Measurements from ENCODE around the gene DTHD1. TPM values are rescaled to one million over a fixed set of nuclear protein-coding genes. Genes with fewer than 3 reads are reported as not detected.

DTHD1 gene
- total RNA-seq, 1 donor from 2014 or later: not detected

DNA sequence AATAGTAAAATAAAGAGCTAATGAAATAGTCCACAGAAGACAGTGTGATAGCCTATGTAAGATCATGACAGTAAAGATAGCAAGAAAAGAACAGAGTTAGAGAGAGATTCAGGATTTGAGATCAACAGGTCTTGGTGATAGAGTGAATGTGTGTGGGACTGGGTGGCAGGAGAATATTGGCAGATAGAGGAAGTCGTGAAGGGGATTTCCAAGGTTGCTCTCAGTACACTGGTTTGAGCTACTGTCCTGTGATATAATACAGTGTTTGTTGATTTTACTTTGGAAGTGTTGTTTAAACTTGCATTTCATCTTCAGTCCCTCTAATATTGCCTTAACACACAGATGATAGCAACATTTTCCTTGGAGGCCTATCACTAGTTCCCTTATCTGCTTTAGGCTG is 44.1 kb downstream of the DTHD1 start:
- no peak overlapping the region for H3K27ac Mint-ChIP-seq (ENCODE audit: unreplicated experiment)
- H2AFZ ChIP-seq (ENCODE audit: low read depth, low read length): no peak overlapping the region

DNA sequence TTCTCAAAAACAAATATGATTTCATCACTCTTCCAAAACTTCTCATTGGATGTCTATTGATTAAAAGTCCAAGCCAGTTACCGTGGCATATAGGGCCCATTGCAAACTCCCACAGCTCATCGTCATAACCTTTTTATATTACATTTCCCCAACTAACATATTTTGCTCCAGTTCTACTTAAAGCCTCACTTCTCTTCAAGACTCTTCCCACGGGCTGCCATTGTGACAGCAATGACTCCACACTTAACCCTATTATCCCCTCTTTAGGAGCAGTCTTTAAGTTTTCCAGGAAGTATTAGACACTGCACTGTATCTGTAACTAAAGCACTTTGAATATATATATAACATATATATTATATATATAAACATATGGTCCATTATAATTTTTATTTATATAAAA is 44.5 kb downstream of the DTHD1 start:
- Histone ChIP-seq H2AFZ (ENCODE audit: low read depth, low read length) (no peak overlapping the region), H3K4me3 (ENCODE audit: insufficient read depth, low read depth, low read length) (no peak overlapping the region), H3K79me2 (ENCODE audit: insufficient read depth, low read length) (no peaks in the 10 kb centered on the region), H3K9ac (ENCODE audit: low read length) (no peak overlapping the region), H3K4me2 (ENCODE audit: low read length) (no peak overlapping the region), H3K27ac (ENCODE audit: low read depth, low read length) (no peak overlapping the region), H3K4me1 (ENCODE audit: insufficient read depth, low read length) (no peaks in the 10 kb centered on the region), H4K20me1 (ENCODE audit: insufficient read depth, low read length) (no peaks in the 10 kb centered on the region), H3K27me3 (ENCODE audit: insufficient read depth, low read length) (peaks cover 2% of the 10 kb centered on the region), H3K9me3 (ENCODE audit: insufficient read depth, low read depth, low read length) (no peaks in the 10 kb centered on the region), H3K36me3 (ENCODE audit: insufficient read depth, low read length) (no peaks in the 10 kb centered on the region)
- DNase-seq (ENCODE audit: low read depth) (no peak), FAIRE-seq (no peak)
- no peaks in the 10 kb centered on the region for H3K36me3 Mint-ChIP-seq (ENCODE audit: low read depth, unreplicated experiment)
- H3K4me1 Mint-ChIP-seq (ENCODE audit: low read depth, unreplicated experiment): no peaks in the 10 kb centered on the region
- no peaks in the 10 kb centered on the region for H3K27me3 Mint-ChIP-seq (ENCODE audit: low read depth, unreplicated experiment)
- H3K4me3 Mint-ChIP-seq (ENCODE audit: unreplicated experiment): no peak overlapping the region
- H3K9me3 Mint-ChIP-seq (ENCODE audit: unreplicated experiment): no peaks in the 10 kb centered on the region
- TF ChIP-seq, protein P1, sequence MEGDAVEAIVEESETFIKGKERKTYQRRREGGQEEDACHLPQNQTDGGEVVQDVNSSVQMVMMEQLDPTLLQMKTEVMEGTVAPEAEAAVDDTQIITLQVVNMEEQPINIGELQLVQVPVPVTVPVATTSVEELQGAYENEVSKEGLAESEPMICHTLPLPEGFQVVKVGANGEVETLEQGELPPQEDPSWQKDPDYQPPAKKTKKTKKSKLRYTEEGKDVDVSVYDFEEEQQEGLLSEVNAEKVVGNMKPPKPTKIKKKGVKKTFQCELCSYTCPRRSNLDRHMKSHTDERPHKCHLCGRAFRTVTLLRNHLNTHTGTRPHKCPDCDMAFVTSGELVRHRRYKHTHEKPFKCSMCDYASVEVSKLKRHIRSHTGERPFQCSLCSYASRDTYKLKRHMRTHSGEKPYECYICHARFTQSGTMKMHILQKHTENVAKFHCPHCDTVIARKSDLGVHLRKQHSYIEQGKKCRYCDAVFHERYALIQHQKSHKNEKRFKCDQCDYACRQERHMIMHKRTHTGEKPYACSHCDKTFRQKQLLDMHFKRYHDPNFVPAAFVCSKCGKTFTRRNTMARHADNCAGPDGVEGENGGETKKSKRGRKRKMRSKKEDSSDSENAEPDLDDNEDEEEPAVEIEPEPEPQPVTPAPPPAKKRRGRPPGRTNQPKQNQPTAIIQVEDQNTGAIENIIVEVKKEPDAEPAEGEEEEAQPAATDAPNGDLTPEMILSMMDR (IDR thresholded peaks at IDR 0.05; ENCODE audit: insufficient read depth, low read depth, low read length): no peak
- no peak for TF ChIP-seq EZH2 (IDR thresholded peaks at IDR 0.05; ENCODE audit: insufficient read depth, low read length)
- H3K27ac Mint-ChIP-seq (ENCODE audit: unreplicated experiment): no peak overlapping the region

More for the DNA sequence above, 44.1 kb downstream of the DTHD1 start:
- Mint-ChIP-seq H3K9me3 (ENCODE audit: unreplicated experiment) (no peaks in the 10 kb centered on the region), H3K4me3 (ENCODE audit: unreplicated experiment) (no peak overlapping the region), H3K4me1 (ENCODE audit: low read depth, unreplicated experiment) (no peaks in the 10 kb centered on the region), H3K27me3 (ENCODE audit: low read depth, unreplicated experiment) (no peaks in the 10 kb centered on the region), H3K36me3 (ENCODE audit: low read depth, unreplicated experiment) (no peaks in the 10 kb centered on the region)
- peaks cover 2% of the 10 kb centered on the region for H3K27me3 ChIP-seq (ENCODE audit: insufficient read depth, low read length)
- no peaks in the 10 kb centered on the region for H3K4me1 ChIP-seq (ENCODE audit: insufficient read depth, low read length)
- no peaks in the 10 kb centered on the region for H3K36me3 ChIP-seq (ENCODE audit: insufficient read depth, low read length)
- H3K9ac ChIP-seq (ENCODE audit: low read length): no peak overlapping the region
- DNase-seq (ENCODE audit: low read depth) (no peak), FAIRE-seq (no peak)
- no peaks in the 10 kb centered on the region for H3K79me2 ChIP-seq (ENCODE audit: insufficient read depth, low read length)
- H3K4me3 ChIP-seq (ENCODE audit: insufficient read depth, low read depth, low read length): no peak overlapping the region
- H4K20me1 ChIP-seq (ENCODE audit: insufficient read depth, low read length): no peaks in the 10 kb centered on the region
- no peaks in the 10 kb centered on the region for H3K9me3 ChIP-seq (ENCODE audit: insufficient read depth, low read depth, low read length)
- TF ChIP-seq, protein P1 (IDR thresholded peaks at IDR 0.05; ENCODE audit: insufficient read depth, low read depth, low read length): no peak
- no peak for TF ChIP-seq EZH2 (IDR thresholded peaks at IDR 0.05; ENCODE audit: insufficient read depth, low read length)
- H3K4me2 ChIP-seq (ENCODE audit: low read length): no peak overlapping the region
- H3K27ac ChIP-seq (ENCODE audit: low read depth, low read length): no peak overlapping the region

DNA sequence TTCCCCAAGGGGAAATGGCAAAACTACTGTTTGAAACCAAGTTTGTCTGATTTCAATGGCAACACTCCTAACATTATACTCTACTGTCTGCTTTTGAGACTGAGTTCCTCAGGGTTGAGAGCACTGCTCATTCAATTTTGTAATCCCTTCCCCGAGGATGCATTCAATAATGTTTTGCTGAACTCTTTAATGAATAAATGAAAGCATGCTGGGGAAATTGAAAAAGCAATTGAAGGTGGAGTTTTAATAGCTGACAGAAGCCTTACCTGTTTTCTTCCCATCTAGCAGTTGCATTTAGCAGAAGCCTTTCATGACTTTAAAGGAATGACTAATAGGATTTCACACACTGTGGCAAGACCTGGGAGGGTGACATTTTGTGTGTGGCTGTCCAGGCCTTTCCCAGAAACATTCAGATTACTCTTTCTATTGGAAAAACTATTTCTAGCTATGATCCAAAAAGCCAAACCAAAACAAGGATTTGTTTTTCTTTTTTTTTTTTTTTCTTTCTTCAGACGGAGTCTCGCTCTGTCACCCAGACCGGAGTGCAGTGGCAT is 45.1 kb downstream of the DTHD1 start:
- no peaks in the 10 kb centered on the region for H4K20me1 ChIP-seq (ENCODE audit: insufficient read depth, low read length)
- no peak overlapping the region for H3K4me3 Mint-ChIP-seq (ENCODE audit: unreplicated experiment)
- FAIRE-seq (no peak), DNase-seq (ENCODE audit: low read depth) (no peak)
- H3K79me2 ChIP-seq (ENCODE audit: insufficient read depth, low read length): no peaks in the 10 kb centered on the region
- no peaks in the 10 kb centered on the region for H3K9me3 ChIP-seq (ENCODE audit: insufficient read depth, low read depth, low read length)
- H3K4me2 ChIP-seq (ENCODE audit: low read length): no peak overlapping the region
- no peaks in the 10 kb centered on the region for H3K27me3 Mint-ChIP-seq (ENCODE audit: low read depth, unreplicated experiment)
- no peak overlapping the region for H3K9ac ChIP-seq (ENCODE audit: low read length)
- no peak overlapping the region for H3K27ac Mint-ChIP-seq (ENCODE audit: unreplicated experiment)
- H3K9me3 Mint-ChIP-seq (ENCODE audit: unreplicated experiment): no peaks in the 10 kb centered on the region
- no peaks in the 10 kb centered on the region for H3K36me3 Mint-ChIP-seq (ENCODE audit: low read depth, unreplicated experiment)
- H3K27ac ChIP-seq (ENCODE audit: low read depth, low read length): no peak overlapping the region
- H3K4me3 ChIP-seq (ENCODE audit: insufficient read depth, low read depth, low read length): no peak overlapping the region
- no peaks in the 10 kb centered on the region for H3K4me1 Mint-ChIP-seq (ENCODE audit: low read depth, unreplicated experiment)
- no peaks in the 10 kb centered on the region for H3K36me3 ChIP-seq (ENCODE audit: insufficient read depth, low read length)
- H3K27me3 ChIP-seq (ENCODE audit: insufficient read depth, low read length): peaks cover 2% of the 10 kb centered on the region
- no peak overlapping the region for H2AFZ ChIP-seq (ENCODE audit: low read depth, low read length)
- H3K4me1 ChIP-seq (ENCODE audit: insufficient read depth, low read length): no peaks in the 10 kb centered on the region
- TF ChIP-seq, protein P1 (IDR thresholded peaks at IDR 0.05; ENCODE audit: insufficient read depth, low read depth, low read length): no peak
- TF ChIP-seq EZH2 (IDR thresholded peaks at IDR 0.05; ENCODE audit: insufficient read depth, low read length): no peak

Data from astrocyte (in vitro differentiated cells and primary cell).